HEK293 (cell line): ENCODE results near the gene COQ10B.

Experiments used
- CTCF ChIP-seq: fragments of 450-650 bp; formaldehyde crosslinking; IDR thresholded peaks from 2 replicates; pipeline ENCODE4 v1.5.1; 2016; ENCODE audit warnings: missing biosample characterization, missing genetic modification characterization
- ELK4 ChIP-seq: IDR thresholded peaks from 2 replicates; pipeline ENCODE4 v1.6.1; 2011; ENCODE audit warnings: mild to moderate bottlenecking, low read depth, low read length, borderline replicate concordance
- HOXA7 ChIP-seq: sonication (generic); formaldehyde crosslinking; IDR thresholded peaks from 2 replicates; pipeline ENCODE4 v1.8.1; 2022; ENCODE audit warnings: missing genetic modification reagents, borderline replicate concordance
- KLF16 ChIP-seq: fragments of 450-650 bp; formaldehyde crosslinking; IDR thresholded peaks from 2 replicates; pipeline ENCODE4 v1.5.1; 2017; ENCODE audit warnings: missing biosample characterization, missing genetic modification characterization
- ZBTB1 ChIP-seq: fragments of 450-650 bp; formaldehyde crosslinking; IDR thresholded peaks from 2 replicates; pipeline ENCODE4 v1.5.1; 2016; ENCODE audit warnings: missing biosample characterization, missing genetic modification characterization
- ZBTB21 ChIP-seq: fragments of 450-650 bp; formaldehyde crosslinking; IDR thresholded peaks from 2 replicates; pipeline ENCODE4 v1.5.1; 2017; ENCODE audit warnings: missing biosample characterization, missing genetic modification characterization
- ZNF214 ChIP-seq: fragments of 450-650 bp; formaldehyde crosslinking; IDR thresholded peaks from 2 replicates; pipeline ENCODE4 v1.5.1; 2017; ENCODE audit warnings: missing biosample characterization, mild to moderate bottlenecking, missing genetic modification characterization, borderline replicate concordance
- ZNF777 ChIP-seq: fragments of 450-650 bp; formaldehyde crosslinking; IDR thresholded peaks from 2 replicates; pipeline ENCODE4 v1.5.1; 2017; ENCODE audit warnings: missing biosample characterization, missing genetic modification characterization, borderline replicate concordance

GRCh38 chr2:197513915-197514314 lies 60.6 kb downstream of the COQ10B start:
- TF ChIP-seq KLF16 (tag by site-specific recombination) (no peak), ZNF214 (tag by site-specific recombination) (no peak), CTCF (no peak), ZBTB1 (tag by site-specific recombination) (no peak), HOXA7 (CRISPR knock-in tag) (no peak), ZNF777 (no peak), ZBTB21 (tag by site-specific recombination) (no peak), ELK4 (no peak)
